SK-N-SH (cell line): ENCODE measurements around the gene RASSF9.

Experiments
- EP300 ChIP-seq, 2 experiments: IDR thresholded peaks; 2 replicates each; pipeline versions ENCODE4 v1.4.0 to v1.6.1; 2012; ENCODE audit warnings: borderline replicate concordance in 1 of 2, low read depth in 1 of 2, low read length in 1 of 2
- EZH2phosphoT487 ChIP-seq: fragments of 200-600 bp; sonication (generic); IDR thresholded peaks from 2 replicates; pipeline ENCODE4 v1.6.1; 2017; ENCODE audit warnings: low read depth, mixed run types, mild to moderate bottlenecking, antibody characterized with exemption, moderate library complexity, borderline replicate concordance
- FOXJ3 ChIP-seq: sonication (generic); formaldehyde crosslinking; IDR thresholded peaks from 2 replicates; pipeline ENCODE4 v1.5.1; 2020; ENCODE audit warnings: mild to moderate bottlenecking, missing genetic modification reagents
- NRF1 ChIP-seq: IDR thresholded peaks from 2 replicates; pipeline ENCODE4 v1.6.1; 2012; ENCODE audit warnings: low read depth, mild to moderate bottlenecking, low read length
- POLR2AphosphoS5 ChIP-seq: IDR thresholded peaks from 2 replicates; pipeline ENCODE4 v1.6.1; 2012; ENCODE audit warnings: low read depth, low read length
- RFX5 ChIP-seq: IDR thresholded peaks from 2 replicates; pipeline ENCODE4 v1.6.1; 2012; ENCODE audit warnings: mild to moderate bottlenecking, improper control_type of control experiment, low read length
- RXRA ChIP-seq: IDR thresholded peaks from 2 replicates; pipeline ENCODE4 v1.4.0; 2012; ENCODE audit warnings: low read depth, mild to moderate bottlenecking, borderline replicate concordance
- SMC3 ChIP-seq: IDR thresholded peaks from 2 replicates; pipeline ENCODE4 v1.6.1; 2012; ENCODE audit warnings: low read depth, low read length, improper control_type of control experiment
- TCF12 ChIP-seq: IDR thresholded peaks from 2 replicates; pipeline ENCODE4 v1.4.0; 2012
- TF ChIP-seq, protein P1 (sequence below): IDR thresholded peaks from 2 replicates; pipeline ENCODE4; 2012
- TF ChIP-seq, protein P2 (sequence below): fragments of 200-600 bp; sonication (generic); IDR thresholded peaks from 2 replicates; pipeline ENCODE4 v1.6.1; 2017; ENCODE audit warnings: antibody characterized with exemption, mild to moderate bottlenecking, moderate library complexity
- TF ChIP-seq, protein P3 (sequence below): IDR thresholded peaks from 2 replicates; pipeline ENCODE4 v1.6.1; 2012; ENCODE audit warnings: mild to moderate bottlenecking, low read depth, low read length, moderate library complexity
- TF ChIP-seq, protein P4 (sequence below): IDR thresholded peaks from 2 replicates; pipeline ENCODE4 v1.4.0; 2012; ENCODE audit warnings: low read depth

DNA sequence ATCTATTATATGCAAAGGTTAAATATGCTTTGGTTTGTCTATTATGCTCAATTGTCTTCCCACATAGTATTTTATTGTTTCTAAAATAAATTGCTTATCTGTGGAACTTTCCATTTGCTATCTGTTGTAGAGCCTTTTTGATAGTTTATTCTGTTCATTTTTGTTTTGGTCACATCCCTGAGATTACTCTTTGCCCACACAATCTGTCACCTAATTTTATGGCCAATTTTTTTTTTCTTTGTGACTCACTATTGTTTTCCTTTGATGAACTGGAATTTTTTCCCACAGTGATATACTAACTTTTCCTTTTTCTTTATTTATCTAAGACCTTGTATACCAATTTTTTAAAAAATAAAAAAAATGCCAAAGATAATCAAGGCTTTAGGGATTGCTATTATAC lies 61.1 kb downstream of the RASSF9 start:
- TF ChIP-seq EP300 (IDR thresholded peaks at IDR 0.05; ENCODE audit: borderline replicate concordance in 1 of 2, low read depth in 1 of 2, low read length in 1 of 2): no peak
- no peak for TF ChIP-seq POLR2AphosphoS5
- TF ChIP-seq, protein P1, sequence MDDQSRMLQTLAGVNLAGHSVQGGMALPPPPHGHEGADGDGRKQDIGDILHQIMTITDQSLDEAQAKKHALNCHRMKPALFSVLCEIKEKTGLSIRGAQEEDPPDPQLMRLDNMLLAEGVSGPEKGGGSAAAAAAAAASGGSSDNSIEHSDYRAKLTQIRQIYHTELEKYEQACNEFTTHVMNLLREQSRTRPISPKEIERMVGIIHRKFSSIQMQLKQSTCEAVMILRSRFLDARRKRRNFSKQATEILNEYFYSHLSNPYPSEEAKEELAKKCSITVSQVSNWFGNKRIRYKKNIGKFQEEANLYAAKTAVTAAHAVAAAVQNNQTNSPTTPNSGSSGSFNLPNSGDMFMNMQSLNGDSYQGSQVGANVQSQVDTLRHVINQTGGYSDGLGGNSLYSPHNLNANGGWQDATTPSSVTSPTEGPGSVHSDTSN: no peak
- TF ChIP-seq, protein P2, sequence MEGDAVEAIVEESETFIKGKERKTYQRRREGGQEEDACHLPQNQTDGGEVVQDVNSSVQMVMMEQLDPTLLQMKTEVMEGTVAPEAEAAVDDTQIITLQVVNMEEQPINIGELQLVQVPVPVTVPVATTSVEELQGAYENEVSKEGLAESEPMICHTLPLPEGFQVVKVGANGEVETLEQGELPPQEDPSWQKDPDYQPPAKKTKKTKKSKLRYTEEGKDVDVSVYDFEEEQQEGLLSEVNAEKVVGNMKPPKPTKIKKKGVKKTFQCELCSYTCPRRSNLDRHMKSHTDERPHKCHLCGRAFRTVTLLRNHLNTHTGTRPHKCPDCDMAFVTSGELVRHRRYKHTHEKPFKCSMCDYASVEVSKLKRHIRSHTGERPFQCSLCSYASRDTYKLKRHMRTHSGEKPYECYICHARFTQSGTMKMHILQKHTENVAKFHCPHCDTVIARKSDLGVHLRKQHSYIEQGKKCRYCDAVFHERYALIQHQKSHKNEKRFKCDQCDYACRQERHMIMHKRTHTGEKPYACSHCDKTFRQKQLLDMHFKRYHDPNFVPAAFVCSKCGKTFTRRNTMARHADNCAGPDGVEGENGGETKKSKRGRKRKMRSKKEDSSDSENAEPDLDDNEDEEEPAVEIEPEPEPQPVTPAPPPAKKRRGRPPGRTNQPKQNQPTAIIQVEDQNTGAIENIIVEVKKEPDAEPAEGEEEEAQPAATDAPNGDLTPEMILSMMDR: no peak
- TF ChIP-seq, protein P3, sequence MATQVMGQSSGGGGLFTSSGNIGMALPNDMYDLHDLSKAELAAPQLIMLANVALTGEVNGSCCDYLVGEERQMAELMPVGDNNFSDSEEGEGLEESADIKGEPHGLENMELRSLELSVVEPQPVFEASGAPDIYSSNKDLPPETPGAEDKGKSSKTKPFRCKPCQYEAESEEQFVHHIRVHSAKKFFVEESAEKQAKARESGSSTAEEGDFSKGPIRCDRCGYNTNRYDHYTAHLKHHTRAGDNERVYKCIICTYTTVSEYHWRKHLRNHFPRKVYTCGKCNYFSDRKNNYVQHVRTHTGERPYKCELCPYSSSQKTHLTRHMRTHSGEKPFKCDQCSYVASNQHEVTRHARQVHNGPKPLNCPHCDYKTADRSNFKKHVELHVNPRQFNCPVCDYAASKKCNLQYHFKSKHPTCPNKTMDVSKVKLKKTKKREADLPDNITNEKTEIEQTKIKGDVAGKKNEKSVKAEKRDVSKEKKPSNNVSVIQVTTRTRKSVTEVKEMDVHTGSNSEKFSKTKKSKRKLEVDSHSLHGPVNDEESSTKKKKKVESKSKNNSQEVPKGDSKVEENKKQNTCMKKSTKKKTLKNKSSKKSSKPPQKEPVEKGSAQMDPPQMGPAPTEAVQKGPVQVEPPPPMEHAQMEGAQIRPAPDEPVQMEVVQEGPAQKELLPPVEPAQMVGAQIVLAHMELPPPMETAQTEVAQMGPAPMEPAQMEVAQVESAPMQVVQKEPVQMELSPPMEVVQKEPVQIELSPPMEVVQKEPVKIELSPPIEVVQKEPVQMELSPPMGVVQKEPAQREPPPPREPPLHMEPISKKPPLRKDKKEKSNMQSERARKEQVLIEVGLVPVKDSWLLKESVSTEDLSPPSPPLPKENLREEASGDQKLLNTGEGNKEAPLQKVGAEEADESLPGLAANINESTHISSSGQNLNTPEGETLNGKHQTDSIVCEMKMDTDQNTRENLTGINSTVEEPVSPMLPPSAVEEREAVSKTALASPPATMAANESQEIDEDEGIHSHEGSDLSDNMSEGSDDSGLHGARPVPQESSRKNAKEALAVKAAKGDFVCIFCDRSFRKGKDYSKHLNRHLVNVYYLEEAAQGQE: no peak
- TF ChIP-seq SMC3: no peak
- TF ChIP-seq RFX5: no peak
- no peak for TF ChIP-seq RXRA
- TF ChIP-seq EZH2phosphoT487: no peak
- TF ChIP-seq NRF1: no peak
- no peak for TF ChIP-seq FOXJ3
- no peak for TF ChIP-seq TCF12
- TF ChIP-seq, protein P4, sequence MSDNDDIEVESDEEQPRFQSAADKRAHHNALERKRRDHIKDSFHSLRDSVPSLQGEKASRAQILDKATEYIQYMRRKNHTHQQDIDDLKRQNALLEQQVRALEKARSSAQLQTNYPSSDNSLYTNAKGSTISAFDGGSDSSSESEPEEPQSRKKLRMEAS: no peak
